ENCODE results near the gene PON2.

GRCh38 chr7:95476072-95476847, 41.4 kb upstream of the PON2 start:
- TF ChIP-seq, protein P1, sequence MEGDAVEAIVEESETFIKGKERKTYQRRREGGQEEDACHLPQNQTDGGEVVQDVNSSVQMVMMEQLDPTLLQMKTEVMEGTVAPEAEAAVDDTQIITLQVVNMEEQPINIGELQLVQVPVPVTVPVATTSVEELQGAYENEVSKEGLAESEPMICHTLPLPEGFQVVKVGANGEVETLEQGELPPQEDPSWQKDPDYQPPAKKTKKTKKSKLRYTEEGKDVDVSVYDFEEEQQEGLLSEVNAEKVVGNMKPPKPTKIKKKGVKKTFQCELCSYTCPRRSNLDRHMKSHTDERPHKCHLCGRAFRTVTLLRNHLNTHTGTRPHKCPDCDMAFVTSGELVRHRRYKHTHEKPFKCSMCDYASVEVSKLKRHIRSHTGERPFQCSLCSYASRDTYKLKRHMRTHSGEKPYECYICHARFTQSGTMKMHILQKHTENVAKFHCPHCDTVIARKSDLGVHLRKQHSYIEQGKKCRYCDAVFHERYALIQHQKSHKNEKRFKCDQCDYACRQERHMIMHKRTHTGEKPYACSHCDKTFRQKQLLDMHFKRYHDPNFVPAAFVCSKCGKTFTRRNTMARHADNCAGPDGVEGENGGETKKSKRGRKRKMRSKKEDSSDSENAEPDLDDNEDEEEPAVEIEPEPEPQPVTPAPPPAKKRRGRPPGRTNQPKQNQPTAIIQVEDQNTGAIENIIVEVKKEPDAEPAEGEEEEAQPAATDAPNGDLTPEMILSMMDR (IDR thresholded peaks at IDR 0.05), result no peak
- TF ChIP-seq POLR2A (IDR thresholded peaks at IDR 0.05), result no peak

Measured in transverse colon (tissue), 3 donors.